GM12878 (cell line): ENCODE data around the gene NCKAP5L. TPM values are rescaled to one million over a fixed set of nuclear protein-coding genes. Genes with fewer than 3 reads are reported as not detected.

Experiments
- ATAC-seq: fragments of 200-7000 bp; cut with Tn5 transposase; 3 replicates; pipeline ENCODE4 v1.9.1; 2020; ENCODE audit warnings: mild to moderate bottlenecking, moderate library complexity
- BruUV-seq: library from RNA; stranded (reverse); fragments of 400-500 nt; replicated peaks from 2 replicates; lab custom pipeline; 2021; lab: Mats Ljungman, UMichigan
- CTCF ChIA-PET: fragments of 300-600 bp; sonication (Branson Sonifier 250); formaldehyde crosslinking; extraction: SDS; loops from one replicate; lab custom pipeline; 2021; ENCODE audit warnings: inconsistent platforms; lab: Yijun Ruan, JAX
- POLR2A ChIA-PET: fragments of 350-600 bp; formaldehyde crosslinking; extraction: SDS; loops from one replicate; lab custom pipeline; 2021; ENCODE audit warnings: inconsistent platforms; lab: Charles Lee
- RAD21 ChIA-PET: fragments of 300-600 bp; sonication (Branson Sonifier 250); formaldehyde crosslinking; loops from one replicate; lab custom pipeline; 2023; ENCODE audit warnings: antibody characterized with exemption; ENCODE audit not compliant: unreplicated experiment; lab: Charles Lee
- SMC1A ChIA-PET: fragments of 300-600 bp; sonication (Branson Sonifier 250); formaldehyde crosslinking; loops from one replicate; lab custom pipeline; 2023; ENCODE audit not compliant: unreplicated experiment, uncharacterized antibody; lab: Charles Lee
- DNase-seq: peaks from one replicate; pipeline ENCODE4 v3.0.0-alpha.2; 2011; ENCODE audit warnings: low read depth, low spot score
- FAIRE-seq: peaks from 3 replicates; lab custom pipeline; 2011; peaks lifted over from hg19 to GRCh38; lab: Jason Lieb, UNC
- H2AFZ ChIP-seq: 2 replicates; pipeline ENCODE4 v1.6.0; 2011; ENCODE audit warnings: low read depth, low read length, control low read depth; ENCODE audit not compliant: control insufficient read depth
- H3K27ac ChIP-seq: 2 replicates; pipeline ENCODE4 v1.5.1; 2011; ENCODE audit warnings: control low read depth; ENCODE audit not compliant: control insufficient read depth, insufficient read depth
- H3K27me3 ChIP-seq, 2 experiments: replicated peaks in 1 of 2; 2 replicates each; pipeline versions ENCODE4 v1.6.0 to v1.6.1; 2011; ENCODE audit warnings: low read length in 1 of 2; ENCODE audit not compliant: control insufficient read depth in 2 of 2, insufficient read depth in 2 of 2
- H3K36me3 ChIP-seq, 2 experiments: 2 replicates each; pipeline ENCODE4 v1.5.1; 2011; ENCODE audit warnings: low read length in 1 of 2; ENCODE audit not compliant: control insufficient read depth in 2 of 2, insufficient read depth in 2 of 2
- H3K4me1 ChIP-seq: 2 replicates; pipeline ENCODE4 v1.6.1; 2011; ENCODE audit warnings: mild to moderate bottlenecking, low read length, moderate library complexity, mixed read lengths; ENCODE audit not compliant: control insufficient read depth, insufficient read depth
- H3K4me2 ChIP-seq: 2 replicates; pipeline ENCODE4 v1.6.0; 2011; ENCODE audit warnings: control low read depth; ENCODE audit not compliant: control insufficient read depth, insufficient read depth
- H3K4me3 ChIP-seq: fragments of 200-600 bp; sonication (generic); 2 replicates; pipeline ENCODE4 v1.5.1; 2016
- H3K79me2 ChIP-seq: 2 replicates; pipeline ENCODE4 v1.6.0; 2011; ENCODE audit warnings: low read length; ENCODE audit not compliant: control insufficient read depth, insufficient read depth
- H3K9ac ChIP-seq: 2 replicates; pipeline ENCODE4 v1.8.0; 2011; ENCODE audit warnings: low read length, control low read depth, mixed read lengths; ENCODE audit not compliant: control insufficient read depth, insufficient read depth
- H3K9me3 ChIP-seq: replicated peaks from 3 replicates; pipeline ENCODE4 v1.5.1; 2011; ENCODE audit warnings: mild to moderate bottlenecking, low read length; ENCODE audit not compliant: control insufficient read depth, insufficient read depth
- H4K20me1 ChIP-seq: 2 replicates; pipeline ENCODE4 v1.6.0; 2011; ENCODE audit not compliant: control insufficient read depth, insufficient read depth
- BHLHE40 ChIP-seq, 2 experiments: fragments of 450-650 bp in 1 of 2; IDR thresholded peaks; 2 replicates each; pipeline ENCODE4 v1.6.1; 2011 to 2017; ENCODE audit warnings: low read depth in 2 of 2, borderline replicate concordance in 1 of 2, improper control_type of control experiment in 1 of 2, low read length in 1 of 2, mild to moderate bottlenecking in 1 of 2
- CBFB ChIP-seq: IDR thresholded peaks from 2 replicates; pipeline ENCODE4 v1.6.1; 2016; ENCODE audit warnings: antibody characterized with exemption, low read depth
- FOXK2 ChIP-seq: fragments of 450-650 bp; IDR thresholded peaks from 2 replicates; pipeline ENCODE4 v1.6.1; 2017; ENCODE audit warnings: mild to moderate bottlenecking, moderate library complexity
- GABPA ChIP-seq: IDR thresholded peaks from 2 replicates; pipeline ENCODE4 v1.6.1; 2014; ENCODE audit warnings: antibody characterized with exemption, low read depth, mild to moderate bottlenecking, inconsistent platforms
- HDAC2 ChIP-seq: fragments of 200-600 bp; sonication (generic); IDR thresholded peaks from 2 replicates; pipeline ENCODE4 v1.6.1; 2017
- HSF1 ChIP-seq: fragments of 150-350 bp; IDR thresholded peaks from 2 replicates; pipeline ENCODE4 v1.6.1; 2014; ENCODE audit warnings: mild to moderate bottlenecking, low read depth, low read length
- KDM1A ChIP-seq: fragments of 200-600 bp; sonication (generic); IDR thresholded peaks from 2 replicates; pipeline ENCODE4 v1.6.1; 2016; ENCODE audit warnings: borderline replicate concordance
- NRF1 ChIP-seq: conservative IDR thresholded peaks from 2 replicates; pipeline ENCODE4 v1.6.1; 2011; ENCODE audit warnings: mild to moderate bottlenecking, low read depth, low read length, improper control_type of control experiment
- PAX8 ChIP-seq: fragments of 450-650 bp; IDR thresholded peaks from 2 replicates; pipeline ENCODE4 v1.6.1; 2017; ENCODE audit warnings: mild to moderate bottlenecking, moderate library complexity
- RELA ChIP-seq: fragments of 450-650 bp; IDR thresholded peaks from 2 replicates; pipeline ENCODE4 v1.8.0; 2014; ENCODE audit warnings: borderline replicate concordance; ENCODE audit not compliant: partially characterized antibody
- SREBF1 ChIP-seq: IDR thresholded peaks from 2 replicates; pipeline ENCODE4 v1.6.1; 2012; ENCODE audit warnings: mild to moderate bottlenecking, low read length
- SRF ChIP-seq, 2 experiments: IDR thresholded peaks; 2 replicates each; pipeline ENCODE4 v1.6.1; 2011; ENCODE audit warnings: low read depth in 2 of 2, low read length in 2 of 2, mild to moderate bottlenecking in 1 of 2, moderate library complexity in 1 of 2
- TCF12 ChIP-seq: IDR thresholded peaks from 2 replicates; pipeline ENCODE4 v1.6.1; 2011; ENCODE audit warnings: low read depth, mild to moderate bottlenecking, low read length
- ZNF24 ChIP-seq: fragments of 450-650 bp; IDR thresholded peaks from 2 replicates; pipeline ENCODE4 v1.6.1; 2017; ENCODE audit warnings: antibody characterized with exemption, mild to moderate bottlenecking
- WGBS: methylation state at CpG from one replicate; pipeline ENCODE4 v1.1.6; 2016; ENCODE audit warnings: low lambda C conversion rate; ENCODE audit not compliant: insufficient replicate concordance, insufficient coverage; ENCODE audit errors: missing lambda C conversion rate; 5-methylcytosine and 5-hydroxymethylcytosine counted together
- in situ Hi-C: fragments of 300-500 bp; cut with MboI; formaldehyde crosslinking; loops from 9 replicates; pipeline ENCODE4 v1.14.3; 2018; ENCODE audit warnings: mixed read lengths
- intact Hi-C: fragments of 100-400 bp; cut with micrococcal nuclease; formaldehyde crosslinking; loops from one replicate; pipeline ENCODE4 v1.14.2; 2022; ENCODE audit not compliant: unreplicated experiment
- polyA plus RNA-seq, 11 experiments: library from polyadenylated mRNA; depleted of rRNA in 4 of 11; unstranded in 6 of 11; stranded (reverse) in 5 of 11; fragments of >200 nt; fragmentation: Nextera tagmentation in 4 of 11; fragmentation: Illumina TruSeq in 1 of 11; extraction: Ambion mirVana in 4 of 11; extraction: Trizol in 1 of 11; gene quantifications; 1 replicate in 1 of 11; 2 replicates in 10 of 11; pipeline versions ENCODE4 v1.2.1 to v1.2.3, GENCODE V29; 2011 to 2016; ENCODE audit warnings: inconsistent platforms in 2 of 11, missing spikeins in 2 of 11, low read depth in 1 of 11
- total RNA-seq, 4 experiments: library from RNA; depleted of rRNA in 3 of 4; stranded (reverse); fragments of >200 nt in 3 of 4; fragmentation: Illumina TruSeq in 1 of 4; extraction: Trizol in 1 of 4; gene quantifications; 2 replicates each; pipeline versions ENCODE4 v1.2.1 to v1.2.3, GENCODE V29; 2013 to 2021
- TF ChIP-seq, protein P1 (sequence below): fragments of 450-650 bp; IDR thresholded peaks from 2 replicates; pipeline ENCODE4 v1.6.1; 2018; ENCODE audit warnings: borderline replicate concordance, mild to moderate bottlenecking; ENCODE audit not compliant: partially characterized antibody
- TF ChIP-seq, protein P2 (sequence below): fragments of 450-650 bp; conservative IDR thresholded peaks from 2 replicates; pipeline ENCODE4 v1.6.1; 2017; ENCODE audit warnings: mild to moderate bottlenecking, moderate library complexity

The NCKAP5L gene
- total and polyA plus RNA-seq, 10 of the 15 experiments (the other 5 are each of a cell fraction or from before 2014, with no cell fraction given): 0.03 to 15.8 (median 4.4) TPM

DNA sequence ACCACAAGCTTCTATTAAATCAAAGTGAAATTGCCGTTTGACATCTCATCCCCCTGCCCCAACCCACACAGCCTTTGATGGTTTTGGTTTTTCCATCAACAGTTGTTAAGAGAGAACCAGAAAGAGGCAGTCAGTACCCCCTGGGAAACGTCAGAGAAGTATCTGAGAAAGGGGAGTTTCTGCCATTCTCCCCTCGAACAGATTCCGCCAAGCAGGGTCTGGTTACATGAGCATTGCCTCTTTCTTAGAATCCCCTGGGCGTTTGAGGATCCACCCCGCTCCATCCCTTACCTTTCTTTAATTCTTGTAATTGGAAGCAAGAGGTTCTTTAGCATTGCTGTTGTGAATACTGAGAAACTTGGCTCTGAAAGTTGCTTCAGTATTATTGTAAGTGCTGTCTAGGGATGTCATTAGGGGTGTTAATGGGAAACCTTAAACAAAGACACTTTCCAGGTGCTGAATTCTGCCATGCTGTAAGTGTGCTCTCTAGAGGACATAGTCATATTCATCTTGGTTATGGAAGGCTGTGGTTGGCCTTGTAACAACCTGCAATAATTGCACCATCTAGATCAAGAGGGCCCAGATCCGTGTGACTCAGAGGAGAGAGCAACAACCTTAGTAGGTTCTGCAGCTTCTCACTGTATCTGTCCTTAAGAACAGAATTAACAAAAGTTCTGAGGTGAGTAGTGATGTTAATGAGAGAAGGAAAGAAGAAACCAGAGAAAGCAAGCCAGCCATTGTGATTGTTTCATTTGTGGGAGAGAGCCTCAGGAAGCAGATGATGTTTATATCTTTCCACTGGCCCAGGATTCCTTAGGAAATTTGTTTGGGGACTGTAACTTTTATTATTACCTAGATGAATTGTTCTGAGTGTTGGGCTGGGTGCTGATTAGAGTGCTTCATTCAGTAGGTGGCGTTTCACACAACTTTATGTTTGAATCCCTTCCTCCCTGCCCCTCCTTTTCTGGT, 77.9 kb downstream of the NCKAP5L start:
- H3K4me2 ChIP-seq: peak overlapping the region; percentile 70
- SMC1A ChIA-PET: interaction anchor here (0.5 to 3.1 kb wide), 7 partner anchors 10 to 154 kb away, joined by 3 to 20 read pairs (median 5); partner anchors contain the start of gene TMBIM6
- BruUV-seq: TSS peak; percentile 0
- TF ChIP-seq KDM1A (no peak), HDAC2 (no peak), NRF1 (no peak), TCF12 (no peak), FOXK2 (no peak), PAX8 (no peak), RELA (no peak), SRF (IDR thresholded peaks at IDR 0.05; ENCODE audit: low read depth in 2 of 2, low read length in 2 of 2) (no peak), HSF1 (no peak), CBFB (no peak), ZNF24 (no peak), GABPA (no peak), BHLHE40 (IDR thresholded peaks at IDR 0.05; ENCODE audit: borderline replicate concordance in 1 of 2, low read depth in 2 of 2, low read length in 1 of 2) (0 out of 4 replicates have a peak, but pooled peaks of 1 of the 2 experiments have one; percentile 23), SREBF1 (no peak)
- TF ChIP-seq, protein P1, sequence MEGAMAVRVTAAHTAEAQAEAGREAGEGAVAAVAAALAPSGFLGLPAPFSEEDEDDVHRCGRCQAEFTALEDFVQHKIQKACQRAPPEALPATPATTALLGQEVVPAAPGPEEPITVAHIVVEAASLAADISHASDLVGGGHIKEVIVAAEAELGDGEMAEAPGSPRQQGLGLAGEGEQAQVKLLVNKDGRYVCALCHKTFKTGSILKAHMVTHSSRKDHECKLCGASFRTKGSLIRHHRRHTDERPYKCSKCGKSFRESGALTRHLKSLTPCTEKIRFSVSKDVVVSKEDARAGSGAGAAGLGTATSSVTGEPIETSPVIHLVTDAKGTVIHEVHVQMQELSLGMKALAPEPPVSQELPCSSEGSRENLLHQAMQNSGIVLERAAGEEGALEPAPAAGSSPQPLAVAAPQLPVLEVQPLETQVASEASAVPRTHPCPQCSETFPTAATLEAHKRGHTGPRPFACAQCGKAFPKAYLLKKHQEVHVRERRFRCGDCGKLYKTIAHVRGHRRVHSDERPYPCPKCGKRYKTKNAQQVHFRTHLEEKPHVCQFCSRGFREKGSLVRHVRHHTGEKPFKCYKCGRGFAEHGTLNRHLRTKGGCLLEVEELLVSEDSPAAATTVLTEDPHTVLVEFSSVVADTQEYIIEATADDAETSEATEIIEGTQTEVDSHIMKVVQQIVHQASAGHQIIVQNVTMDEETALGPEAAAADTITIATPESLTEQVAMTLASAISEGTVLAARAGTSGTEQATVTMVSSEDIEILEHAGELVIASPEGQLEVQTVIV: no peak
- TF ChIP-seq, protein P2, sequence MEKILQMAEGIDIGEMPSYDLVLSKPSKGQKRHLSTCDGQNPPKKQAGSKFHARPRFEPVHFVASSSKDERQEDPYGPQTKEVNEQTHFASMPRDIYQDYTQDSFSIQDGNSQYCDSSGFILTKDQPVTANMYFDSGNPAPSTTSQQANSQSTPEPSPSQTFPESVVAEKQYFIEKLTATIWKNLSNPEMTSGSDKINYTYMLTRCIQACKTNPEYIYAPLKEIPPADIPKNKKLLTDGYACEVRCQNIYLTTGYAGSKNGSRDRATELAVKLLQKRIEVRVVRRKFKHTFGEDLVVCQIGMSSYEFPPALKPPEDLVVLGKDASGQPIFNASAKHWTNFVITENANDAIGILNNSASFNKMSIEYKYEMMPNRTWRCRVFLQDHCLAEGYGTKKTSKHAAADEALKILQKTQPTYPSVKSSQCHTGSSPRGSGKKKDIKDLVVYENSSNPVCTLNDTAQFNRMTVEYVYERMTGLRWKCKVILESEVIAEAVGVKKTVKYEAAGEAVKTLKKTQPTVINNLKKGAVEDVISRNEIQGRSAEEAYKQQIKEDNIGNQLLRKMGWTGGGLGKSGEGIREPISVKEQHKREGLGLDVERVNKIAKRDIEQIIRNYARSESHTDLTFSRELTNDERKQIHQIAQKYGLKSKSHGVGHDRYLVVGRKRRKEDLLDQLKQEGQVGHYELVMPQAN: no peak

More for the DNA sequence above, 77.9 kb downstream of the NCKAP5L start:
- WGBS: 13% methylated on average over 8 of the region's 8 CpGs
- peaks cover 87% of the 10 kb centered on the region for H3K79me2 ChIP-seq
- RAD21 ChIA-PET: interaction anchor here (0.5 to 3.5 kb wide), 4 partner anchors 9 to 90 kb away, joined by 3 to 34 read pairs (median 8); partner anchors contain the start of genes FMNL3 and TMBIM6
- peaks cover 5% of the 10 kb centered on the region; the same call in 1 of the 2 replicates for H4K20me1 ChIP-seq
- H3K27ac ChIP-seq: peak overlapping the region; percentile 27
- H3K36me3 ChIP-seq: peaks cover 4 to 31% of the 10 kb centered on the region in 2 experiments; a peak in 3 of 4 replicates
- no peaks in the 10 kb centered on the region for H3K27me3 ChIP-seq
- POLR2A ChIA-PET: interaction anchor here (1.0 to 2.3 kb wide), 3 partner anchors 9 to 93 kb away, joined by 4 to 7 read pairs (median 5); partner anchors contain the start of genes BCDIN3D and TMBIM6
- H3K4me3 ChIP-seq: peak overlapping the region; percentile 48
- FAIRE-seq (no peak), DNase-seq (peak; percentile 36), ATAC-seq (peak; percentile 81)
- intact Hi-C loops (no loop called here), in situ Hi-C loops (no loop called here)
- CTCF ChIA-PET: interaction anchor here (0.9 to 3.7 kb wide), 15 partner anchors 7 to 384 kb away, joined by 3 to 33 read pairs (median 5); partner anchors contain the start of gene TMBIM6
- H3K9ac ChIP-seq: peak overlapping the region; percentile 24; the same call in 1 of the 2 replicates
- no peak overlapping the region for H2AFZ ChIP-seq
- H3K9me3 ChIP-seq: no peaks in the 10 kb centered on the region
- peaks cover 46% of the 10 kb centered on the region for H3K4me1 ChIP-seq
